ENCODE measurements around the gene RPS27L.

Gene RPS27L

GRCh38 chr15:63187589-63188226 is 30.4 kb upstream of the RPS27L start:
- TF ChIP-seq CTCF (conservative IDR thresholded peaks at IDR 0.05; ENCODE audit: low read length), result no peak
- DNase-seq (ENCODE audit: low read depth), result no peak
- H3K4me3 ChIP-seq (ENCODE audit: low read length), result no peak overlapping the region

GRCh38 chr15:63186065-63186464 is 28.8 kb upstream of the RPS27L start:
- H3K4me3 ChIP-seq (ENCODE audit: low read length), result no peak overlapping the region
- TF ChIP-seq CTCF (conservative IDR thresholded peaks at IDR 0.05; ENCODE audit: low read length), result no peak
- DNase-seq (ENCODE audit: low read depth), result peak; percentile 76

- TF ChIP-seq CTCF (conservative IDR thresholded peaks at IDR 0.05; ENCODE audit: low read length), result no peak
- DNase-seq (ENCODE audit: low read depth), result no peak
- no peak overlapping the region for H3K4me3 ChIP-seq (ENCODE audit: low read length)
Observed at GRCh38 chr15:63185206-63185605, 27.9 kb upstream of the RPS27L start.

- no peak overlapping the region for H3K4me3 ChIP-seq (ENCODE audit: low read length)
- DNase-seq (ENCODE audit: low read depth), result no peak
- no peak for TF ChIP-seq CTCF (conservative IDR thresholded peaks at IDR 0.05; ENCODE audit: low read length)
Observed at GRCh38 chr15:63181648-63182047, 24.4 kb upstream of the RPS27L start.

- no peak for DNase-seq (ENCODE audit: low read depth)
- no peak for TF ChIP-seq CTCF (conservative IDR thresholded peaks at IDR 0.05; ENCODE audit: low read length)
- H3K4me3 ChIP-seq (ENCODE audit: low read length), result no peak overlapping the region
Observed at GRCh38 chr15:63180746-63181145, 23.5 kb upstream of the RPS27L start.

GRCh38 chr15:63178034-63178433 is 20.8 kb upstream of the RPS27L start:
- no peak overlapping the region for H3K4me3 ChIP-seq (ENCODE audit: low read length)
- no peak for DNase-seq (ENCODE audit: low read depth)
- no peak for TF ChIP-seq CTCF (conservative IDR thresholded peaks at IDR 0.05; ENCODE audit: low read length)

- DNase-seq (ENCODE audit: low read depth), result no peak
- H3K4me3 ChIP-seq (ENCODE audit: low read length), result no peak overlapping the region
- TF ChIP-seq CTCF (conservative IDR thresholded peaks at IDR 0.05; ENCODE audit: low read length), result no peak
Observed at GRCh38 chr15:63176302-63176701, 19.0 kb upstream of the RPS27L start.

Measured in AG10803 (cell line).